Tongue (tissue), 2 donors: ENCODE results near the gene ZP1. TPM values are rescaled to one million over a fixed set of nuclear protein-coding genes. Genes with fewer than 3 reads are reported as not detected.
A peak's percentile ranks its signal among the peaks of the same experiment; 100 is the strongest.

ENCODE experiments used
- DNase-seq: peaks from one replicate; pipeline ENCODE4 v3.0.0-alpha.2; 2015
- total RNA-seq: library from RNA; depleted of rRNA; stranded (reverse); fragments of >200 nt; gene quantifications from one replicate; pipeline ENCODE4 v1.2.3, GENCODE V29; 2014

The ZP1 gene
- total RNA-seq, 1 donor from 2014 or later: not detected

DNA sequence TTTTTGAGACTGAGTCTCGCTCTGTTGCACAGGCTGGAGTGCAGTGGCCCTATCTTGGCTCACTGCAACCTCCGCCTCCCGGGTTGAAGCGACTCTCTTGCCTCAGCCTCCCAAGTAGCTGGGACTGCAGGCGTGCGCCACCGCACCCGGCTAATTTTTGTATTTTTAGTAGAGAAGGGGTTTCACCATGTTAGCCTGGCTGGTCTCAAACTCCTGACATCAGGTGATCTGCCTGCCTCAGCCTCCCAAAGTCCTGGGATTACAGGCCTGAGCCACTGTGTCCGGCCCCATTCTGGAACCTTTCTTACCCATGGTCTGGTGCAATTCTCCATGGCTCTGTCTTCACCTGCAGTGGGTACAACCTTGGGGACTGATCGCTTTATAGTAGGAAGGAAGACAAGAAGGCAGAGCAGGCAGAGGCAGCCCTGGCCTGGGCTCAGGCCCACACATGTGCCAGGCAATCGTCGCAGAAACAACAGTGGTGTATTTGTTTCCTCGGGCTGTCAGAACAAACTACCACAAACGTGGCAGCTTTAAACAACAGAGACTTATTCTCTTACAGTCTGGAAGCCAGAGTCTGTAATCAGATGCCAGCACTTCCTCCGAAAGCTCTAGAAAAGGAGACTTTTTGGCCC is 7.6 kb upstream of the ZP1 start:
- DNase-seq: no peak

- DNase-seq: peak; percentile 49
Observed at GRCh38 chr11:60860943-60861342, 6.4 kb upstream of the ZP1 start.

DNA sequence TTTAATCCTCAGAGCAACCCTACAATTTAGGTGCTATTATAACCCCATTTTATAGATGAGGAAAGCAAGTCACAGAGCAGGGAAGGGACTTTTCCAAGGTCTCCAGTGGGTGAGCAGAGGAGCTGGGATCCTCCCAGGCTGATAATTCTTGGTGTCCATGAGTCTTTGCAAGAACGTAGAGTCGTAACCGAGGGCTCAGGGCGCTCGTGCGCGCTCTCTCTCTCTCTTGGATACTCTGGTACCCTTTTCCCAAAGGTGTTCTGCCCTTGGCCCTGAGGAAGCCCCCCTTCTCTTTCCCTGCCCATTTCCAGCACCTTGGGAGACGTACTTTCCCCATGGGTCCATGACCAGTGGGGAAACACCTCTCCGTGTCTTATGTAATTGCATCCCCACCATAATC is 5.2 kb upstream of the ZP1 start:
- no peak for DNase-seq

- DNase-seq: no peak
Observed at GRCh38 chr11:60863550-60864521, 3.5 kb upstream of the ZP1 start.

DNA sequence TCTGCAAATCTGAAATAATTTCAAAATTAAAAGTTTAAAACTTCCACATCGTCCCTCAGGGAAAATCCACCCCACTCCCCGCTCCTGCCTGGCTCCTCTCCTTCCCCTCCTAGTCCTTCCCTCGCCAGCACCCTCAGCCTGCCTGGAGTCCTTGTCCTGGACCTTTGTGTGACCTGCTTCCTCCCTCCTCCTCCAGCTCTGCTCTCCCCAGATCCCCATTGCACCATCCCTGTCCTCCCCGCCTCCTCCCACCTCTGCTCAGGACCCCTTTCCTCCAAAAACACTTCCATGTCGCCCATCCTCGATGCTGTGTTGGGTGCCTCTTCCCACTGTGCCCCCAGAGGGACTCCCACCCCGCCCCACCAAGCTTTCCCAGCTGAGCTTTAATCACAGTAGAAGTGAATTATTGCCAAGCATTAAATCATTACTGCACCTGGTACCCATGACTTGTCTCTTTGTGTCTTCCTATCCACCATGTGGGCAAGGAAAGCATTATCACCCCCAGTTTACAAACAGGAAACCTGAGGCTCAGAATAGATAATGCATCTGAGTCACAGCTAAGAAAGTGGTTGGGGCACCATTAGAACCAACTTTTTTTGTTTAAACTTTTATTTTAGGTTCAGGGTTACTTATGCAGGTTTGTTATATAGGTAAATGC is 2.4 kb upstream of the ZP1 start:
- no peak for DNase-seq

DNA sequence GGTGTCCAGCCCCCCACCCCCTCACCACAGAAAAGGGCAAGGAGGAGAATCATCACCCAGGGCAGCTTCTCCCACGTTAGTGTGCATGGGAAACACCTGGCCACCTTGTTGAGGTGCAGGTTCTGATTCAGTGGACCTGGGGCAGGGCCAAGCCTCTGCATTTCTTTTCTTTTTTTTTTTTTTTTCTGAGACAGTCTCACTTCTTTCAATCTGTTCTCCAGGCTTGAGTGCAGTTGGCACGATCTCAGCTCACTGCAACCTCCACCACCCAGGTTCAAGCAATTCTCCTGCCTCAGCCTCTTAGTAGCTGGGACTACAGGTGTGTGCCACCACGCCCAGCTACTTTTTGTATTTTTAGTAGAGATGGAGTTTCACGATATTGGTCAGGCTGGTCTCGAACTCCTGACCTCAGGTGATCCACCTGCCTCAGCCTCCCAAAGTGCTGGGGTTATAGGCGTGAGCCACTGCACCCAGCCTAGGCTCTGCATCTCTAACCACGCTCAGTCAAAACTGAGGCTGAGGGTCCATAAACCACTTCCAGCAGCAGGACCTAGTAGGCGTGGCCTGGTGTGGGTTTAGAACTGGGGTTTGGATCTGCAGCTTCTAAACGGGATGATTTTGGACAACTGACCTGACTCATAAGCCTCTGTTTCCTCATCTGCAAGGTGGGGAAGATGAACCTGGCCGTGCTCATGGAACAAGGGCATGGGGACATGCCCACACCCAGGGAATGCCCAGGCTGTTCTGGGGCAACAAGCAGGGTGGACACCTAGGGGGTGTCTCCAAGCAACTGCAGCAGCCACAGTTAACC is 734 bp downstream of the ZP1 start:
- no peak for DNase-seq

DNA sequence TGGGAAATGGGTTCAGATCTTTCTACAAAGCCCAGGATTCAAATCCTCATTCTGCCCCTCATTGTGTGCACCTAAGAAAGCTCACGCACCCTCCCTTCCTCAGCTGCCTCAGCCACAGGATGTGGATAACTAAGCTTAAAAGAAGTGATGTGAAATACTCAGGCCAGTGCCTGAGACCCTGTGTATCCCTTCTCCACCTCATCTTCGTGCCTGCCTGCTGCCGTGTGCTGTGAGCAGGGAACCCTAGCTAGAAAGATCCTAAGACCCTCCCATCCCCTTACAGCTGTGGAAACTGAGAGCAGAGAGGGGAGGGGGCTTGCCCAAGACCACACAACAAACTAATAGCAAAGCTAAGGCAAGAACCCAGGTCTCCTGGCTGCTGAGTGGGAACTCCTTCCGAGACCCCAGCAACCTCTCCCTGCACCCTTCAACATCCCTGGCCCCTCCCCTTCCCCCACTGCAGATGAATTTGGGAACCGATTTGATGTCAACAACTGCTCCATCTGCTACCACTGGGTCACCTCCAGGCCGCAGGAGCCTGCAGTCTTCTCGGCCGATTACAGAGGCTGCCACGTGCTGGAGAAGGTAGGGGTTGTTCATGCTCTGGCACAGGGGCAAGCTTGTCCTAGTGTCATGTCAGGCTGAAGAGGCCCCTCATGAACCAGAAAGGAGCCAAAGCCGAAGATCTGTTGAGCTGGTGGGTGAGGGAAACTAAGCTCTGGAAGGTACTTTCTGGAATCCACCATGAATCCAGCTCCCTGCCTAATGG is 1.5 kb downstream of the ZP1 start:
- DNase-seq: no peak

- DNase-seq: no peak
Observed at GRCh38 chr11:60869451-60869825, 2.1 kb downstream of the ZP1 start.

DNA sequence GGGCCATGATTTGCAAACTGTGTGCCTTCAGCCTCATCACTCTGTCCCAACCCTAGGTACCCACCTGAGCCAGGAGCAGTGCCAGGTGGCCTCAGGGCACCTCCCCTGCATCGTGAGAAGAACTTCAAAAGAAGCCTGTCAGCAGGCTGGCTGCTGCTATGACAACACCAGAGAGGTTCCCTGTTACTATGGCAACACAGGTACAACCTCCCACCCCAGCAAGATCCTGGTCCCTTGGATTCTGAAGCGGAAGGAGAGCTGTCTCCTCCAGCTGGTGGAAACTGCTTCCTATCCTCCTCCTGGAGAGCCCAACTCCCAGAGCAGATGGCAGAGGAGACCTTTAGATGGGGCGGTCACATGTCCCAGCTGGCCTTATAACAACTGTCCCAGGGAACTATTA is 2.9 kb downstream of the ZP1 start:
- DNase-seq: no peak

DNA sequence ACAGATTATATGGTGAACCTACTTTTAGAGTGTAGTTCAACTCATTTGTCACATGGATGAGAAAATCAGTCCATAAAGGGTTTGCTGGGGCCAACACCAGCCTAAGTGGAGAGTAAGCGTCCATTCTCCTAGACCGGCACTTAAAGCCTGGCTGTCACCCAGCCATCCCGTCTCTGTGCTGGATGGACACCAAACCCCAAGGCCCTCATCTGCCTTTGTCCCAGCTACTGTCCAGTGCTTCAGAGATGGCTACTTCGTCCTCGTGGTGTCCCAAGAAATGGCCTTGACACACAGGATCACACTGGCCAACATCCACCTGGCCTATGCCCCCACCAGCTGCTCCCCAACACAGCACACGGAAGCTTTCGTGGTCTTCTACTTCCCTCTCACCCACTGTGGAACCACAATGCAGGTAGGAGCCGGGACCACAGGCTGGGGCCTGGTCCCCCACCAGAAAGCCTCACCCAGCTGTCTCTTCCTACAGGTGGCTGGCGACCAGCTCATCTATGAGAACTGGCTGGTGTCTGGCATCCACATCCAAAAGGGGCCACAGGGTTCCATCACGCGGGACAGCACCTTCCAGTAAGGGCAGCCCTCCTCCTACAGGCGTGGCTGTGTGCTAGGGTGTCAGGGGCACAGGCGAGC is 3.5 kb downstream of the ZP1 start:
- DNase-seq: no peak

GRCh38 chr11:60871378-60872061 is 4.2 kb downstream of the ZP1 start:
- DNase-seq: no peak

DNA sequence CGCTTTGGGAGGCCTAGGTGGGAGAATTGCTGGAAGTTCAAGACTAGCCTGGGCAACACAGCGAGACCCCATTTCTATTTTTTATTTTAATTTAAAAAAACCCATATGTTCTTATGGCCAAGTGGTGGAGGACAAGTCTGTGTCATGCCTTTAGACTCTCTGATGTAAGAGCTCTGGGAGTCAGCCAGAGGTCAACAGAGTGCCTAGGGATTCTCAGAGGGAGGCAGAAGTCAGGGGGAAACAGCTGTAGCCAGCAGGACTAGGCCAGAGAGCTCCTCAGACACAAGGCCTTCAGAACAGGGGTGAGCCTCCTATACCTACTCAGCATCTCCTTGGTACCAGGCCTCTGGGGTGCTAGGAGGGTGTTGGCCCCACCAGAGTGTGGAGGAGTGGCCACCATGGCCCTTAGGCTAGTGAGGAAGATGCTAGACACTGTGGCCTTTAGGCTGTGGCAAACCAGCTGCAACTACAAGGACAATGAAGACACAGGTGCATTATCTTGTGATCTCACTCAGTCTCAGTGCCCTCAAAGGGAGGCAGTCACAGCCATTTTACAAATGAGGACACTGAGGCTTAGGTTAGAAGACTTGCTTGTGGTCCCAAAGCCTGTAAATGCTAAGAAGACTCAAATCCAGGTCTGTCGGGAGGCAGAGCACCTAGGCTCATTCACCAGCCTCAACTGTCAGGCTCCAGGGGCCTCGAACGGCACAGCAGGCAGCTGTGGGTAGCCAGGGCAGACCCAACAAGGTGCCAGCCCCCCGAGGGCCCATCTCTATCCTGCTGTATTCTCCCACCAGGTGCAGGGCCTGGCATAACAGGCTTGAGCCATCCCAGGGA is 5.0 kb downstream of the ZP1 start:
- peak; percentile 64 for DNase-seq

- no peak for DNase-seq
Observed at GRCh38 chr11:60872961-60873524, 5.7 kb downstream of the ZP1 start.

DNA sequence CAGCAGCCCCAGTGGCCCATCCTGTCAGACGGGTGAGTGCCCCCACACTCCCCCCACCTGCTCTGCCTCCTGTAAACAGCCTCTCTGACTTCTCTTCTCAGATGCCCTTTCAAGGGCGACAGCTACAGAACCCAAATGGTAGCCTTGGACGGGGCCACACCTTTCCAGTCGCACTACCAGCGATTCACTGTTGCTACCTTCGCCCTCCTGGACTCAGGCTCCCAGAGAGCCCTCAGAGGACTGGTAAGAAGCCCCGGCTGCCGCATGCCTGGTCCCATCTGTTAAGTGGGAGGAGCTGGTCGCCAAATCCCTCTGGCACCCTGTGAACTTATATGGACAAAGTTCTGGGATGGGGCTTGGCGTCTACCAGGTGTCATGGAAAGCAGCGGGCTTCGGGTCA is 6.2 kb downstream of the ZP1 start:
- DNase-seq: no peak

DNA sequence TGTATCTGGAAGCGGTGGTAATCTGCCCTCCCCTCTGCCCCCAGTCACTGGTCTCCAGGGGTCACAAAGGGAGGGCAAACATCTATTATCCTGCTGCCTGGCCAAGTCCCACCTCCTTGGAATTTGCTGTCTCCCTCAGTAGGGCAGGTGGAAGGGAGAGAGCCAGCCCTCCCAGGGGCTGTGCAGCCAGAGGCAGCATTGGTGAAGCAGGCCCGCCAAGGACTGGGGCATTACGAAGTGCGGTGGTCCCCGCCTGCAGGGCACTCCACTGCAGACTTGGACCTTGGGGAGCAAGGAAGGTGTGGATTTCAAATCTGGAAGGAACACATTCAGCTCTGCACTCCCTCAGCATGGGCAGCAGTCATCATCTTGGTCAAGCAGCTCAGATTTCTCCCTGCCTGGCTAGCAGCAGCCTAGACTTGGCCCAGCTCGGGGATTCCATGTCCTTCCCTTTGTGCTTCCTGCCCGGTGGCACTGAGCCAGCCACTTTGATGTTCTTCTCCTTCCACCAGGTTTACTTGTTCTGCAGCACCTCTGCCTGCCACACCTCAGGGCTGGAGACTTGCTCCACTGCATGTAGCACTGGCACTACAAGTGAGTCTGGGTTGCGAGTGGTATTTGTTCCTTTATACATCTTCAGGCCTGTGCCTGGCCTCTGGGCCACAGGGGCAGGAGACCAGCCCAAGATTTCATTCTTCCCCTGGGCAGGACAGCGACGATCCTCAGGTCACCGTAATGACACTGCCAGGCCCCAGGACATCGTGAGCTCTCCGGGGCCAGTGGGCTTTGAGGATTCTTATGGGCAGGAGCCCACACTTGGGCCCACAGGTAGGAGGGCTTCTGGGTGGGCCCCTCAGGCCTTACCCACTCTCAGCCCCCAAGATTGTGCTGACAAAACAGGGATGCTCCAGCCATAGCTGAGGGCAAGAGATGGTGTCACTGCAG is 7.4 kb downstream of the ZP1 start:
- no peak for DNase-seq

DNA sequence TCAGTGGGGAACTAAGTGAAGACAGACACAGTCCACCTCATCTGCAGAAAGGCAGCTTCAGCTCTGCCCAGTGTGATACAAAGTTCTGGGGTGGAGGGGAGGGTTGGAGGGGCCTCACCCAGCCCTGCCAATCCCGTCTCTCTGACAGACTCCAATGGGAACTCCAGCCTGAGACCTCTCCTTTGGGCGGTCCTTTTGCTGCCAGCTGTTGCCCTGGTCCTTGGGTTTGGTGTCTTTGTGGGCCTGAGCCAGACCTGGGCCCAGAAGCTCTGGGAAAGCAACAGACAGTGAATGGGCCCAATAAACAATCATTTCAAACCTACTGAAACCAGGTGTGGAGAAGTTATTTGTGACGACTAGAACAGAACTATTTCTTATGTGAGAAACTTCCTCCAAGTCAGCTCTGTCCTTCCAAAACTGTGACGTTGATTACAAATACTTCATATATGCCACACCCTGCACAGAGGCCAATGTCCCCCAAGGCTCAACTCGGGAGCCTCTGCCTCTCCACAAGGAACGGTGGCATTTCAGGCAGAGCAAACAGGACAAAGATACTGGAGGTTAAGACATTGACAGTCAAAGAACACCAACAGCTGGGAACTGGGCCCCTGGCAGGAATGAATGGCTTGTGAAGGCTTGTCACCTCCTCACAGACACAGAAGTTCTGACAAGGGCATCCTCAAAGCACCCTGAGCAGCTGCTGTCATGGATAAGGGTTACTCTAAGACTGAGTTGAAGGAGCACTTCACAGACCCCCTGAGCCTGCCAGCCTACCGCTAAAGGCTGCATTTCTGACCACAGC is 8.2 kb downstream of the ZP1 start:
- DNase-seq: peak; percentile 61

DNA sequence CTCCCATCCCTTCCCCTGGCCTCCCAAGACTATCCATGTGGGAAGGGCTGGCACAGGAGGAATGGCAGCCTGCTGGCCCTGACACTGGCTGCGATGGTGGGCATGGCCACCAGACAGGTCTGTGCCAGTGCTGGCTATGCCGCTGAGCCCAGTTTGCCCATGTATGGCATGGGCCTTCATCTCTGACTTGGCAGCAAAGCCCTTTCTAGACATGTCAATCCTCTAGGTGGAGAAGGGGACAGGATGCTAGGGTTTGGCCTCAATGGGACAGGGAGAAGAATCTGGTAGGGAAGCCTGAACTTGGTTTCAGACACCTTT is 8.8 kb downstream of the ZP1 start:
- no peak for DNase-seq
